WI38 (cell line): Measurements from ENCODE around the gene PPM1N.

ENCODE experiments used
- H3K4me3 ChIP-seq: 2 replicates; pipeline ENCODE4 v1.5.1; 2011; ENCODE audit warnings: low read depth, mild to moderate bottlenecking, control low read depth, low read length
- CTCF ChIP-seq: IDR thresholded peaks from 2 replicates; pipeline ENCODE4 v1.5.1; 2012; ENCODE audit warnings: low read depth, mild to moderate bottlenecking, control low read depth, low read length

PPM1N gene

DNA sequence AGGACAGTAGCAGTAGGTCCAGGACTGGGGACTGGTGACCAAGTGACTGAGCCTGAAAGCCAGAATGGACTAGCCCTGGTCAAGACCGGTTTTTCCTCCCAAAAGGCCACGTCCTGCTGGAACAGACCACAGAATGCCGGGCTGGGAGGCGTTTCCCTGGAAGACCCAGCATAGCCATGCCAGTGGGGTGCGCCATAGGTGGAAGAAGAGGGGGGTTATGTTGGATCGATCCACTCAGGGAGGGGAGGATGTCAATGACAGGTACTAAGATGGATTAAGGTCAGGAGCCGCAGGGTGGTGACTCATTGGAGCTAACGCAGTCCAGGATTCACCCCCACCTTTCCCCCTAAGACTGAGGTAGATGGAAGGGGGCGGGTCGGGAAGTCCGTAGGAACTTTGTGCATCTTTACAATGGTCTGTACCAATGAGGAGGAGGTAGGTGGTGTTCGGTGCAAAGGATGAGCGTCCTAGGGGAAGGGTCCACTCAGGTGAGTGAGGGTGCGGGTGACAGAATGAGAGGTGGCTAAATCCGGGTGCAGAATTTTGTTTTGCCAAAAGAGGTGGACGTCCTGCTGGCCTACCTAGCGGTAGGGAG is 30.0 kb downstream of the PPM1N start:
- TF ChIP-seq CTCF = no peak
- no peak overlapping the region for H3K4me3 ChIP-seq

GRCh38 chr19:45528744-45529419 is 30.6 kb downstream of the PPM1N start:
- H3K4me3 ChIP-seq = no peak overlapping the region
- TF ChIP-seq CTCF = no peak

DNA sequence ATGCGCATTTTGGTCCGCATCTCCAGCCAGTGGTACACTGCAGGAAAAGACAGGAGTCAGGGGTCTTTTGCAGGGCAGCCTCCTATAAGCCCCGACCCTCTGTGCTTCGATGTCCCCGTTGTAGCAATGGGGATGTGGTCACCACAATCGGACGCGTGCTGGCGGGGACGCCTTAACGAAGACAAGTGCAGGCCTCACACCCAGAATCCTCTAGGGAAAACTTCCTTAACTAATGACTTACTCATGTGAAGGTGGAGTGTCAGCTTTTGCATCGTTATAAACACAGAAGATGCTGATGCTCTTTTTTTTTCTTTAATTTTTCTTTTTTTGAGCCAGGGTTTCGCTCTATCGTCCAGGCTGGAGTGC is 31.2 kb downstream of the PPM1N start:
- TF ChIP-seq CTCF = no peak
- H3K4me3 ChIP-seq = no peak overlapping the region

GRCh38 chr19:45531349-45531748 is 33.1 kb downstream of the PPM1N start:
- no peak for TF ChIP-seq CTCF
- no peak overlapping the region for H3K4me3 ChIP-seq

- no peak for TF ChIP-seq CTCF
- H3K4me3 ChIP-seq = no peak overlapping the region
Measured at GRCh38 chr19:45539459-45539858, 41.2 kb downstream of the PPM1N start.

GRCh38 chr19:45542234-45542668 is 44.0 kb downstream of the PPM1N start:
- no peak for TF ChIP-seq CTCF
- H3K4me3 ChIP-seq = no peak overlapping the region

GRCh38 chr19:45547211-45547770 is 49.0 kb downstream of the PPM1N start:
- no peak for TF ChIP-seq CTCF
- no peak overlapping the region for H3K4me3 ChIP-seq
